Measurements from ENCODE around the gene PHAF1.

- TF ChIP-seq EZH2 (IDR thresholded peaks at IDR 0.05; ENCODE audit: borderline replicate concordance, low read length) = no peak
- TF ChIP-seq, protein P1, sequence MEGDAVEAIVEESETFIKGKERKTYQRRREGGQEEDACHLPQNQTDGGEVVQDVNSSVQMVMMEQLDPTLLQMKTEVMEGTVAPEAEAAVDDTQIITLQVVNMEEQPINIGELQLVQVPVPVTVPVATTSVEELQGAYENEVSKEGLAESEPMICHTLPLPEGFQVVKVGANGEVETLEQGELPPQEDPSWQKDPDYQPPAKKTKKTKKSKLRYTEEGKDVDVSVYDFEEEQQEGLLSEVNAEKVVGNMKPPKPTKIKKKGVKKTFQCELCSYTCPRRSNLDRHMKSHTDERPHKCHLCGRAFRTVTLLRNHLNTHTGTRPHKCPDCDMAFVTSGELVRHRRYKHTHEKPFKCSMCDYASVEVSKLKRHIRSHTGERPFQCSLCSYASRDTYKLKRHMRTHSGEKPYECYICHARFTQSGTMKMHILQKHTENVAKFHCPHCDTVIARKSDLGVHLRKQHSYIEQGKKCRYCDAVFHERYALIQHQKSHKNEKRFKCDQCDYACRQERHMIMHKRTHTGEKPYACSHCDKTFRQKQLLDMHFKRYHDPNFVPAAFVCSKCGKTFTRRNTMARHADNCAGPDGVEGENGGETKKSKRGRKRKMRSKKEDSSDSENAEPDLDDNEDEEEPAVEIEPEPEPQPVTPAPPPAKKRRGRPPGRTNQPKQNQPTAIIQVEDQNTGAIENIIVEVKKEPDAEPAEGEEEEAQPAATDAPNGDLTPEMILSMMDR (IDR thresholded peaks at IDR 0.05; ENCODE audit: low read length) = no peak
Observed at GRCh38 chr16:67086822-67087221, 22.9 kb upstream of the PHAF1 start.
